Measurements from ENCODE around the gene KCNJ10. TPM values are rescaled to one million over a fixed set of nuclear protein-coding genes. Genes with fewer than 3 reads are reported as not detected.

The KCNJ10 gene
- total and polyA plus RNA-seq, 2 of the 13 experiments (the other 11 are each of a cell fraction or from before 2014, with no cell fraction given): 4.4 to 10.3 TPM

DNA sequence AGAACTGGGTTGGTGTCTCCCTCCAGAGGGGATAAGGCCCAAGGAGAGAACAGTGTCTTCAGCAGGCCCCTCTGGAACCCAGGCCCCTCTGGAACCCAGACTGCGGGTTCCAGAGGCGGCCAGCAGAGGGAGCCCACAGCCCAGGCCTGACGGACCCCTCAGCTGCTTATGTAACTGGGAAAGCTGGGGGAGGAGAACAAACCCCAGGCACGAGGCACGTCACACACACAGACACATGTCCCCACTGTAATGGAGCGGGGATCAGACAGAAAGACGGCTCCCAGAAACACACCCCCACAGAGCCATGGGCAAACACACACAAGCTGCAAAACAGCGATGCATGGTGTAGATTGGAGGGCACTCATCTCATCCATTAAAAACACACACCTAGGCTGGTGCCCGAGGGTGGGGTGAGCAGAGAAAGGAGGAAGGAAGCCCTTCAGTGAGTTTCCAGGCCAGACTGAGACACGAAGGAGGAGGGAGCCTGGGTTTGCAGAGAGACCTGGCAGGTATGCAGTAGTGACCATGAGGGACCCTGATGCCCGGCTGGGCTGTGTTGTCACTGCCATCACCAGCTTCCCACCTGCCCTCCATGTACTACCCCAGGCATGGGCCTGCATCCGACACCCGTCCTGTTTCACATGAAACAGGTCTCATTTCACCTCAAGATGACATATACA is 31.2 kb upstream of the KCNJ10 start (continued):
- no peak for TF ChIP-seq ZNF790 (CRISPR knock-in tag; IDR thresholded peaks at IDR 0.05; ENCODE audit: borderline replicate concordance)
- no peak for TF ChIP-seq MLLT10 (CRISPR knock-in tag; IDR thresholded peaks at IDR 0.05)
- TF ChIP-seq MTF1 (CRISPR knock-in tag; IDR thresholded peaks at IDR 0.05): no peak
- no peak for TF ChIP-seq ZNF543 (CRISPR knock-in tag; IDR thresholded peaks at IDR 0.05)
- no peak for TF ChIP-seq ZNF547 (CRISPR knock-in tag; IDR thresholded peaks at IDR 0.05)
- TF ChIP-seq CBX2 (IDR thresholded peaks at IDR 0.05; ENCODE audit: low read depth, low read length): no peak
- TF ChIP-seq CBX2 (CRISPR knock-in tag; IDR thresholded peaks at IDR 0.05; ENCODE audit: low read depth): no peak
- TF ChIP-seq, protein P1, sequence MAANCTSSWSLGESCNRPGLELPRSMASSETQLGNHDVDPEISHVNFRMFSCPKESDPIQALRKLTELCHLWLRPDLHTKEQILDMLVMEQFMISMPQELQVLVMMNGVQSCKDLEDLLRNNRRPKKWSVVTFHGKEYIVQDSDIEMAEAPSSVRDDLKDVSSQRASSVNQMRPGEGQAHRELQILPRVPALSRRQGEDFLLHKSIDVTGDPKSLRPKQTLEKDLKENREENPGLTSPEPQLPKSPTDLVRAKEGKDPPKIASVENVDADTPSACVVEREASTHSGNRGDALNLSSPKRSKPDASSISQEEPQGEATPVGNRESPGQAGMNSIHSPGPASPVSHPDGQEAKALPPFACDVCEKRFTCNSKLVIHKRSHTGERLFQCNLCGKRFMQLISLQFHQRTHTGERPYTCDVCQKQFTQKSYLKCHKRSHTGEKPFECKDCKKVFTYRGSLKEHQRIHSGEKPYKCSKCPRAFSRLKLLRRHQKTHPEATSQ (CRISPR knock-in tag; IDR thresholded peaks at IDR 0.05; ENCODE audit: borderline replicate concordance): no peak
- TF ChIP-seq HMG20B (CRISPR knock-in tag; conservative IDR thresholded peaks at IDR 0.05): no peak
- TF ChIP-seq IRX3 (CRISPR knock-in tag; IDR thresholded peaks at IDR 0.05; ENCODE audit: borderline replicate concordance, low read depth): no peak
- no peak for TF ChIP-seq ZSCAN21 (CRISPR knock-in tag; IDR thresholded peaks at IDR 0.05; ENCODE audit: borderline replicate concordance)
- no peak for TF ChIP-seq ZNF160 (CRISPR knock-in tag; IDR thresholded peaks at IDR 0.05)
- TF ChIP-seq, protein P2, sequence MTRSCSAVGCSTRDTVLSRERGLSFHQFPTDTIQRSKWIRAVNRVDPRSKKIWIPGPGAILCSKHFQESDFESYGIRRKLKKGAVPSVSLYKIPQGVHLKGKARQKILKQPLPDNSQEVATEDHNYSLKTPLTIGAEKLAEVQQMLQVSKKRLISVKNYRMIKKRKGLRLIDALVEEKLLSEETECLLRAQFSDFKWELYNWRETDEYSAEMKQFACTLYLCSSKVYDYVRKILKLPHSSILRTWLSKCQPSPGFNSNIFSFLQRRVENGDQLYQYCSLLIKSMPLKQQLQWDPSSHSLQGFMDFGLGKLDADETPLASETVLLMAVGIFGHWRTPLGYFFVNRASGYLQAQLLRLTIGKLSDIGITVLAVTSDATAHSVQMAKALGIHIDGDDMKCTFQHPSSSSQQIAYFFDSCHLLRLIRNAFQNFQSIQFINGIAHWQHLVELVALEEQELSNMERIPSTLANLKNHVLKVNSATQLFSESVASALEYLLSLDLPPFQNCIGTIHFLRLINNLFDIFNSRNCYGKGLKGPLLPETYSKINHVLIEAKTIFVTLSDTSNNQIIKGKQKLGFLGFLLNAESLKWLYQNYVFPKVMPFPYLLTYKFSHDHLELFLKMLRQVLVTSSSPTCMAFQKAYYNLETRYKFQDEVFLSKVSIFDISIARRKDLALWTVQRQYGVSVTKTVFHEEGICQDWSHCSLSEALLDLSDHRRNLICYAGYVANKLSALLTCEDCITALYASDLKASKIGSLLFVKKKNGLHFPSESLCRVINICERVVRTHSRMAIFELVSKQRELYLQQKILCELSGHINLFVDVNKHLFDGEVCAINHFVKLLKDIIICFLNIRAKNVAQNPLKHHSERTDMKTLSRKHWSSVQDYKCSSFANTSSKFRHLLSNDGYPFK (CRISPR knock-in tag; IDR thresholded peaks at IDR 0.05; ENCODE audit: borderline replicate concordance): no peak
- no peak for TF ChIP-seq ZBTB14 (CRISPR knock-in tag; IDR thresholded peaks at IDR 0.05)
- no peak for TF ChIP-seq ZFP62 (CRISPR knock-in tag; IDR thresholded peaks at IDR 0.05)
- TF ChIP-seq ZNF879 (CRISPR knock-in tag; IDR thresholded peaks at IDR 0.05): no peak
- TF ChIP-seq POLR2A (IDR thresholded peaks at IDR 0.05; ENCODE audit: insufficient read depth in 1 of 2, low read depth in 2 of 2, low read length in 2 of 2): no peak
- TF ChIP-seq MAFK (conservative IDR thresholded peaks at IDR 0.05 in 1 of 2, IDR thresholded peaks at IDR 0.05 in 1 of 2; ENCODE audit: low read length in 2 of 2): no peak
- 0 out of 2 replicates have a peak, but pooled peaks have one; percentile 42 for TF ChIP-seq CC2D1A (CRISPR knock-in tag; IDR thresholded peaks at IDR 0.05)
- TF ChIP-seq MEIS2 (CRISPR knock-in tag; IDR thresholded peaks at IDR 0.05): peak; percentile 33; the same call in 1 of the 2 replicates
- TF ChIP-seq ZNF468 (CRISPR knock-in tag; IDR thresholded peaks at IDR 0.05): no peak
- no peak for TF ChIP-seq RNF2 (conservative IDR thresholded peaks at IDR 0.05; ENCODE audit: low read depth)
- TF ChIP-seq, protein P3, sequence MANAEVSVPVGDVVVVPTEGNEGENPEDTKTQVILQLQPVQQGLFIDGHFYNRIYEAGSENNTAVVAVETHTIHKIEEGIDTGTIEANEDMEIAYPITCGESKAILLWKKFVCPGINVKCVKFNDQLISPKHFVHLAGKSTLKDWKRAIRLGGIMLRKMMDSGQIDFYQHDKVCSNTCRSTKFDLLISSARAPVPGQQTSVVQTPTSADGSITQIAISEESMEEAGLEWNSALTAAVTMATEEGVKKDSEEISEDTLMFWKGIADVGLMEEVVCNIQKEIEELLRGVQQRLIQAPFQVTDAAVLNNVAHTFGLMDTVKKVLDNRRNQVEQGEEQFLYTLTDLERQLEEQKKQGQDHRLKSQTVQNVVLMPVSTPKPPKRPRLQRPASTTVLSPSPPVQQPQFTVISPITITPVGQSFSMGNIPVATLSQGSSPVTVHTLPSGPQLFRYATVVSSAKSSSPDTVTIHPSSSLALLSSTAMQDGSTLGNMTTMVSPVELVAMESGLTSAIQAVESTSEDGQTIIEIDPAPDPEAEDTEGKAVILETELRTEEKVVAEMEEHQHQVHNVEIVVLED (CRISPR knock-in tag; IDR thresholded peaks at IDR 0.05; ENCODE audit: borderline replicate concordance): no peak

Data from HepG2 (cell line).